Sigmoid colon (tissue), 7 donors: Measurements from ENCODE around the gene MS4A1. TPM values are rescaled to one million over a fixed set of nuclear protein-coding genes. Genes with fewer than 3 reads are reported as not detected.
"Not testable (repeated sequence)": the region's sequence is repeated elsewhere in the genome, so short reads cannot be mapped to it uniquely, and the experiment has no call there.

Source experiments
- DNase-seq: peaks from one replicate; pipeline ENCODE4 v3.0.0-alpha.2; 2019
- H3K27ac ChIP-seq, 4 donors: fragments of 200-600 bp; sonication (generic); one replicate each; pipeline ENCODE4 v1.5.1; 2016 to 2019; ENCODE audit warnings: mild to moderate bottlenecking in 1 of 4
- H3K27me3 ChIP-seq, 3 donors: fragments of 200-600 bp; sonication (generic); one replicate each; pipeline ENCODE4 v1.5.1; 2019; ENCODE audit warnings: mild to moderate bottlenecking in 1 of 3
- H3K36me3 ChIP-seq, 4 donors: fragments of 200-600 bp; sonication (generic); one replicate each; pipeline ENCODE4 v1.5.1; 2016 to 2019
- H3K4me1 ChIP-seq, 4 donors: fragments of 200-600 bp; sonication (generic); one replicate each; pipeline ENCODE4 v1.5.1; 2017 to 2019
- H3K4me3 ChIP-seq, 4 donors: fragments of 200-600 bp; sonication (generic); one replicate each; pipeline ENCODE4 v1.5.1; 2017 to 2019; ENCODE audit warnings: mild to moderate bottlenecking in 2 of 4, moderate library complexity in 1 of 4
- H3K9me3 ChIP-seq, 4 donors: fragments of 200-600 bp in 3 of 4; sonication (generic) in 3 of 4; one replicate each; pipeline versions ENCODE4 v1.5.1 to v1.6.1; 2013 to 2019
- CTCF ChIP-seq, 4 experiments: fragments of 450-650 bp in 3 of 4; fragments of 200-600 bp in 1 of 4; IDR thresholded peaks; one replicate each; pipeline ENCODE4 v1.5.1; 2016 to 2019; ENCODE audit warnings: antibody characterized with exemption in 4 of 4, mild to moderate bottlenecking in 3 of 4, moderate library complexity in 2 of 4
- EP300 ChIP-seq, 4 donors: sonication (generic); formaldehyde crosslinking; IDR thresholded peaks; one replicate each; pipeline ENCODE4 v1.6.1; 2017; ENCODE audit warnings: antibody characterized with exemption in 4 of 4
- POLR2A ChIP-seq, 2 donors: fragments of 450-650 bp; IDR thresholded peaks; one replicate each; pipeline ENCODE4 v1.6.1; 2016; ENCODE audit warnings: antibody characterized with exemption in 2 of 2, mild to moderate bottlenecking in 2 of 2, moderate library complexity in 2 of 2
- POLR2AphosphoS5 ChIP-seq, 4 donors: sonication (generic); formaldehyde crosslinking; IDR thresholded peaks; one replicate each; pipeline ENCODE4 v1.6.1; 2017; ENCODE audit warnings: antibody characterized with exemption in 4 of 4
- WGBS, 2 donors: extraction: QIAGEN DNeasy Blood & Tissue Kit; methylation state at CpG; one replicate each; pipeline ENCODE4 v1.1.7; 2013; 5-methylcytosine and 5-hydroxymethylcytosine counted together
- intact Hi-C: fragments of 100-400 bp; cut with DNase I; formaldehyde crosslinking; loops from one replicate; pipeline ENCODE4 v1.15.1; 2023
- polyA plus RNA-seq, 3 donors: library from polyadenylated mRNA; stranded (reverse); fragments of 200-250 nt; gene quantifications; one replicate each; pipeline ENCODE4 v1.2.3, GENCODE V29; 2013
- total RNA-seq, 4 donors: library from RNA; depleted of rRNA; stranded (reverse); fragments of >200 nt; gene quantifications; one replicate each; pipeline ENCODE4 v1.1.0, GENCODE V29; 2016
- donor health status: healthy with polysubstance abuse.
- donor health status: Bipolar disorder and iron deficiency.
- donor health status: healthy.

MS4A1 gene
- total and polyA plus RNA-seq, 7 donors, result 0.69 to 109 (median 1.8) TPM; not detected in 4

DNA sequence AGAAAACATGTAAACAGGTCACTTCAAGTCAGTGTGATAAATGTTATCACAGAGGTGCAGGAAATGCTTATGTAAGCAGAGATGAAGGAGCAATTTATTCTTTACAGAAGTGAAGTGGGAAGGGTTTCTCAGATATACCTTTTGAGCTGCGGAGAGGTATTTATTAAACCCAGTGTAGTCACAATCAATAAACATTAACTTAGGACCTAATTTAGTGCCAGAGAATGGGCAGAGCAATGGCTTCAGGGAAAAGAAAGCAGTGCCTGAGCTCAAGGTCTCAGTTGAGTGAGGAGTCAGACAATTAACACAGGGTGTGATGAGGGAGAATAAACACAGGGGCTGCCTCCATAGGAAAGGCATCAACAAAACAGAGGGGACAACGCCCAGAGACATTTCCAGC lies 24.4 kb upstream of the MS4A1 start:
- H3K4me3 ChIP-seq, result no peak overlapping the region
- DNase-seq, result no peak
- no peaks in the 10 kb centered on the region for H3K4me1 ChIP-seq
- TF ChIP-seq POLR2AphosphoS5 (IDR thresholded peaks at IDR 0.05) (no peak), CTCF (IDR thresholded peaks at IDR 0.05) (no peak), POLR2A (IDR thresholded peaks at IDR 0.05) (no peak), EP300 (IDR thresholded peaks at IDR 0.05) (no peak)
- no peaks in the 10 kb centered on the region for H3K36me3 ChIP-seq
- intact Hi-C loops, result no loop called here
- 33 to 68% methylated on average over 2 of the region's 2 CpGs for WGBS, 2 donors
- no peak overlapping the region for H3K27ac ChIP-seq
- no peaks in the 10 kb centered on the region for H3K27me3 ChIP-seq
- H3K9me3 ChIP-seq, result no peaks in the 10 kb centered on the region

DNA sequence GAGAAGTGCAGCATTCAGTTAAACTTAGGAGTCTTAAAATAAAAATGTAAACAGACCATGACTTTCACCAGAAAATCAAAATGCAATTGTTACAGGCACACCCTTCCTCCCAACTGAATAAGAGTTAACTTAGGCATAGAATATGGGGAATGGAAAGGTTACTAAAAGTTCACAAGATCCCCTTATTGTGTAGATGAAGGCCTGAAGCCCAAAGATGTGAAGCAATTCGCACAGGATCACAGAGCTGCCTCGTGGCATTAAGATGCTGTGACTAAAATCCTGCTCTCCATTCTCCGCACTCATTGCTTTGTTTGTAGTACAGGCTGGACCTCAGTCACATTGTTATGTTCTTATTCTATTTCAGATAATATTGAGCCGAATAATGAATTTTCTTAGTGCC lies 22.2 kb upstream of the MS4A1 start:
- DNase-seq, result no peak
- no peaks in the 10 kb centered on the region for H3K9me3 ChIP-seq
- no peak overlapping the region for H3K4me3 ChIP-seq
- H3K4me1 ChIP-seq, result no peaks in the 10 kb centered on the region
- intact Hi-C loops, result no loop called here
- no peak overlapping the region for H3K27ac ChIP-seq
- H3K36me3 ChIP-seq, result no peaks in the 10 kb centered on the region
- H3K27me3 ChIP-seq, result no peaks in the 10 kb centered on the region
- no peak for TF ChIP-seq POLR2AphosphoS5 (IDR thresholded peaks at IDR 0.05)
- no peak for TF ChIP-seq POLR2A (IDR thresholded peaks at IDR 0.05)
- TF ChIP-seq EP300 (IDR thresholded peaks at IDR 0.05), result no peak
- TF ChIP-seq CTCF (IDR thresholded peaks at IDR 0.05), result no peak
- 83 to 85% methylated on average over 4 of the region's 4 CpGs for WGBS, 2 donors

GRCh38 chr11:60447070-60447469 lies 8.6 kb upstream of the MS4A1 start:
- Histone ChIP-seq H3K9me3 (no peaks in the 10 kb centered on the region), H3K27me3 (no peaks in the 10 kb centered on the region), H3K36me3 (no peaks in the 10 kb centered on the region), H3K4me3 (no peak overlapping the region), H3K27ac (no peak overlapping the region), H3K4me1 (no peaks in the 10 kb centered on the region)
- no peak for DNase-seq
- TF ChIP-seq EP300 (IDR thresholded peaks at IDR 0.05) (no peak), POLR2AphosphoS5 (IDR thresholded peaks at IDR 0.05) (no peak), CTCF (IDR thresholded peaks at IDR 0.05) (no peak), POLR2A (IDR thresholded peaks at IDR 0.05) (no peak)
- intact Hi-C loops, result no loop called here

DNA sequence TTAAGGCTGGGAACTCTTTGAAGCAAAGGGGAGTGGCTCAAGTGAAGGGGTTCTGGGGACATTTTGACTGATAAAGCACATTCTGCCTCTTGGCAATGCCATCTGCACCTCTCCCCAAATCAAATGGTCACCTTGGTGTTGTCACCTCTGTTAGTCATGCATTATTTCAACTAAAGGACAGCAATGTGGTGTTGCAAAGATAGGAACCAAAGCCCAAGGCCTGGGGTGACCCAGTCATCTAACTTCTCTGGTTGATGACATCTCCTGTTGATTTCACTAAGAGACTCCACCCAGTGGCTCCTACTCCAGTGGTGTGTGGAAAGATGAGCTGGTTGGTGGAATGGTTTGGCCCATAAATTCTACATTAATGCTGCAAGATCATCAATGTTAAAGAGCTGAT lies 7.8 kb upstream of the MS4A1 start:
- no peak for DNase-seq
- intact Hi-C loops, result no loop called here
- no peaks in the 10 kb centered on the region for H3K36me3 ChIP-seq
- no peak overlapping the region for H3K4me3 ChIP-seq
- no peak for TF ChIP-seq POLR2A (IDR thresholded peaks at IDR 0.05)
- no peak for TF ChIP-seq CTCF (IDR thresholded peaks at IDR 0.05)
- TF ChIP-seq EP300 (IDR thresholded peaks at IDR 0.05), result no peak
- no peak for TF ChIP-seq POLR2AphosphoS5 (IDR thresholded peaks at IDR 0.05)
- no peaks in the 10 kb centered on the region for H3K4me1 ChIP-seq
- no peak overlapping the region for H3K27ac ChIP-seq
- no peaks in the 10 kb centered on the region for H3K27me3 ChIP-seq
- no peaks in the 10 kb centered on the region for H3K9me3 ChIP-seq

DNA sequence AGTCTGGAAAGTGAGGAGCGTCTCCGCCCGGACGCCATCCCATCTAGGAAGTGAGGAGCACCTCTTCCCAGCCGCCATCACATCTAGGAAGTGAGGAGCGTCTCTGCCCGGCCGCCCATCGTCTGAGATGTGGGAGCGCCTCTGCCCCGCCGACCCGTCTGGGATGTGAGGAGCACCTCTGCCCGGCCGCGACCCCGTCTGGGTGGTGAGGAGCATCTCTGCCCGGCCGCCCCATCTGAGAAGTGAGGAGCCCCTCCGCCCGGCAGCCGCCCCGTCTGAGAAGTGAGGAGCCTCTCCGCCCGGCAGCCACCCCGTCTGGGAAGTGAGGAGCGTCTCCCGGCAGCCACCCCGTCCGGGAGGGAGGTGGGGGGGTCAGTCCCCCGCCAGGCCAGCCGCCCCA lies 4.5 kb upstream of the MS4A1 start:
- 96% methylated on average over 30 to 32 of the region's 32 CpGs for WGBS, 2 donors
- not testable (repeated sequence) for DNase-seq, H3K36me3 ChIP-seq

More for the DNA sequence above, 4.5 kb upstream of the MS4A1 start:
- H3K9me3 ChIP-seq, H3K27ac ChIP-seq, H3K27me3 ChIP-seq, H3K4me3 ChIP-seq, H3K4me1 ChIP-seq, intact Hi-C loops: not testable (repeated sequence)
